A549 (cell line): ENCODE measurements around the gene IGFBP4.

Source experiments
- BCL3 ChIP-seq: fragments of >200 bp; sonication (Bioruptor Twin); formaldehyde crosslinking; IDR thresholded peaks from 3 replicates; pipeline ENCODE4 v1.6.1; 2016
- EP300 ChIP-seq, 2 experiments: fragments of >200 bp; sonication (Bioruptor Twin); formaldehyde crosslinking; IDR thresholded peaks; 2 replicates in 1 of 2; 3 replicates in 1 of 2; pipeline ENCODE4 v1.6.1; 2016 to 2017
- KDM5A ChIP-seq: fragments of 200-600 bp; sonication (generic); IDR thresholded peaks from 2 replicates; pipeline ENCODE4 v1.6.1; 2016; ENCODE audit warnings: antibody characterized with exemption, mild to moderate bottlenecking
- POLR2A ChIP-seq: IDR thresholded peaks from 2 replicates; pipeline ENCODE4 v1.6.1; 2012; ENCODE audit warnings: mild to moderate bottlenecking, low read length

- TF ChIP-seq EP300 (IDR thresholded peaks at IDR 0.05) (no peak), BCL3 (no peak), POLR2A (no peak), KDM5A (no peak)
These were observed 24.9 kb upstream of the IGFBP4 start for GRCh38 chr17:40418428-40418706.
